Measurements from ENCODE around the gene RAX2.

RAX2 gene

GRCh38 chr19:3800996-3801395 lies 29.0 kb upstream of the RAX2 start:
- DNase-seq = no peak

GRCh38 chr19:3798137-3798536 lies 26.1 kb upstream of the RAX2 start:
- no peak for DNase-seq

GRCh38 chr19:3796358-3796757 lies 24.3 kb upstream of the RAX2 start:
- DNase-seq = no peak

DNA sequence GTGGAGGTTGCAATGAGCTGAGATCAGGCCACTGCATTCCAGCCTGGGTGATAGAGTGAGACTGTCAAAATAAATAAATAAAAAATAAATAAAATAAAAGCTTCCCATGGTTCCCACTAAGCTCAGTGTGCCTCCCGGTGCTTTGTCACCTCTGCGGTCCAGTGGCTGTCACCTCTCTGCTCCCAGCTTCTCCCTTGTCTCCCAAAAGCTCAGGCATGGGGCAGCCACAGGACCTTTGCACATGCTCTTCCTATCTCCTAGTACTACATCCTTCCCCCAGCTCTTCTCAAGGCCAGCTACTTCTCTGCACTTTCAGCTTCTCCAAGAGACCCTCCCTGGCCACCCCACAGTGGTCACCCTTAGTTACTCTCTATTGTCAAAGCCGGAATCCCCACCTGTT lies 21.8 kb upstream of the RAX2 start:
- no peak for DNase-seq

- DNase-seq = no peak
Observed at GRCh38 chr19:3792114-3792513, 20.1 kb upstream of the RAX2 start.

- DNase-seq = no peak
Observed at GRCh38 chr19:3790941-3791340, 18.9 kb upstream of the RAX2 start.

DNA sequence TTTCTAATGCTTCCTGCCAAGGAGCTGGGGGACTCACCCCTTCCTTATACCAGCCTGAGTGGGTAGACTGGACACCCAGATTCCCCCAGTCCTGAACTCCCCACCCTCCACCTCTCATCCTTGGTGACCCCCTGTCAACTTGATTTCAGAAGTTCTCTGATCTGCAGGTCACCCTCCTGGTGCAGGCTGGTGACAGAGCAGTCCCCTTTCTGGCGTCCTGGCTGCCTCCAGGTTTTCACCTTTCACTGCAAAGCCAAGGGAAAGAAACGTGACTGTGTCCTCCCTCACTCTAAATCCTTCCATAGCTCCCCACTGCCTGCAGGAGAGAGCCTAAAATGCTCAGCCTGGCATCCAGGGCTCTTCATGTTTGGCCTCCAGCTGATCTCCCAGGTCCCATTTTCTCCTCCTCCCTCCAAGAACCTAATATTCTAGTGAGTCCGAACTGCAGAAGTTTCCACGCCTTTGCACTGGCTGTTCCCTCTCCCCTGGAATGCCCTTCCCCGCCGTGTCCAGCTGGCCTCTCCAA lies 18.2 kb upstream of the RAX2 start:
- DNase-seq = no peak

GRCh38 chr19:3788996-3789778 lies 17.2 kb upstream of the RAX2 start:
- no peak for DNase-seq

GRCh38 chr19:3785938-3786824 lies 14.2 kb upstream of the RAX2 start, which contains the start of gene MATK:
TSS of gene MATK (minus strand) at chr19:3786381. CDS start at chr19:3785135, 1,246 bp downstream.
- DNase-seq = no peak

- DNase-seq = no peak
Observed at GRCh38 chr19:3785451-3785937, 13.5 kb upstream of the RAX2 start.

- no peak for DNase-seq
Observed at GRCh38 chr19:3784607-3785450, 12.8 kb upstream of the RAX2 start.

DNA sequence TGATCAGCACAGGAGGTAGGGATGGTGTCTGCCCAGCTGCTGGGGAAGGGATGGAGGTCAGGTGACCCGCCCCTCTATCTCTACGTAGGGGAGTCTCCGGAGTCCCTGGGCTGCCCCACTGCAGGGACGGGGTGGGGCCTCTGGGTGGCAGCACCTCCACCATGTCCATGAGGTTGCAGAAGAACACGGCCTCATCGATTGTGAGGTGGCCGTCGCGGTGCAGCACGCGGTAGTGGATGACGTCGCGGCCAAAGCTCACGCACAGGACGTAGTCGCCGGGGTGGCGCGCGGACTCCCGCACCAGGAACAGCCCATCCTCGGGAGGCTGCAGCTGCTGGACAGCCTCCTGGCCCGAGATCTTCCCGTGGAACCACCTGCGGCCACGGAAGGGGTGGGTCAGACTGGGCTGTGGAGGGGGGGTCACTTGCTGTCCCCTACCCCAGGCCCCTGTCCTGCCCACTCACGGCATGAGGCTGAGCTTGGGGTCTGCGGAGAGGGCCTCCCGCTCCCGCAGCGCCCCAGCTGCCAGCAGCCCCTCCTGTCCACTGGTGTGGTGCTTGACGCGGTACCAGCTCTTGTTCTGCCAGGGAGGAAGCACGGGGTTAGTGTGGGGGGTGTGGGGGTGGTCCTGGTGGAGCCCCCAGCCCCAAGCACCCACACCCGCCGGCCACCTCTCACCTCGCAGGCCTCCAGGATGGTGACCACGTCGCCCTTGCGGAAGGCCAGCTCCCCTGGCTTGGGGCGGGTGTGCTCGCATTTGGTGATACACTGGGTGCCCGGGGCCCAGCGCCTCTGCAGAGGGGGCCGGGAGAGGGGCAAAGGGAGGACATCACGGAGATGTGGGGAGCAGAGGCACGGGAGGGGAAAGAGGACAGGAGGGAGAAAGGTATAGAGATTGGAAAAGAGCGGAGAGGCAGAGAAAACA lies 11.9 kb upstream of the RAX2 start:
- no peak for DNase-seq

DNA sequence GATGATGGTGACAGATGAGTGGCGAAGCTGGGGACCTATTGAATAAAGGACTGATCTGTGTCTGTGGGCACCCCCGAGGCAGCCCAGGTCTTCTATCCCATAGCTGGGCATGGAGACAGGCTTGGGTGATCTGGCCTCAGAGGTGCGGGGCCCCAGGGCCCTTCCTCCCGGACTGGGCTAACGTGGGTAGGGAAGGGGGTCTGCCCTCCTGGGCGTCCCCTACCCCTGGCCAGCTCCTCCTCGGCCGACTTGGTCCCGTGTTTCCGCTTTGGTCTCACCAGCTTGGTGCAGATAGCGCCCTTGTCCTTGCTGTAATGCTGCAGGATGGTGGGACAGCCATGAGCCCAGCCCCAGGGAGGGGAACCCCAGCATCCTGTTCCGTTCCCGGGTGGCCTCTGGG lies 10.9 kb upstream of the RAX2 start:
- no peak for DNase-seq

GRCh38 chr19:3782330-3782729 lies 10.3 kb upstream of the RAX2 start:
- no peak for DNase-seq

- DNase-seq = no peak
Observed at GRCh38 chr19:3781603-3782002, 9.6 kb upstream of the RAX2 start.

DNA sequence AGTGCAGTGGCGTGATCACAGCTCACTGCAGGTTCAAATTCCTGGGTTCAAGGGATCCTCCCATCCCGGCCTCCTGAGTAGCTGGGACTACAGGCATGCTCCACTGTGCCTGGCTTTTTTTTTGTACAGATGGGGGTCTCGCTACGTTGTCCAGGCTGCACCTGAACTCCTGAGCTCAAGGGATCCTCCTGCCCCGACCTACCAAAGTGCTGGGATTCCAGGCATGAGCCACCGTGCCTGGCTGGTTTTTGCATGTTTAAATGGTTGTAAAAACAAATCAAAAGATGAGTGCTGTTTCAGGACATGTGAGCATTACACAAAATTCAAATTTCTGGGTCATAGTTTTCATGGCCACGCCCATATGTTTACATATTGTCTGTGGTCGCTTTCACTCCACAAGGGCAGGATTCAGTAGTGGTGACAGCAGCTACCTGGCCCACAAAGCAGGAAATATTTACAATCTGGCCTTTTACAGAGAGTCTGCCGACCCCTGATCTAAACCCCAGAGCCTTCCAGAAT lies 8.8 kb upstream of the RAX2 start:
- DNase-seq = no peak

GRCh38 chr19:3778899-3779723 lies 7.1 kb upstream of the RAX2 start:
- DNase-seq = no peak

GRCh38 chr19:3778104-3778867 lies 6.3 kb upstream of the RAX2 start:
- no peak for DNase-seq

GRCh38 chr19:3776479-3777040 lies 4.5 kb upstream of the RAX2 start:
- DNase-seq = no peak
